Renal cortex interstitium (tissue), 11 donors: ENCODE data around the gene YDJC. TPM values are rescaled to one million over a fixed set of nuclear protein-coding genes. Genes with fewer than 3 reads are reported as not detected.
"Not testable (repeated sequence)": the region's sequence is repeated elsewhere in the genome, so short reads cannot be mapped to it uniquely, and the experiment has no call there.

Experiments
- DNase-seq, 11 donors: peaks; one replicate each; pipeline ENCODE4 v3.0.0-alpha.2; 2013; ENCODE audit warnings: low read depth in 9 of 11, low spot score in 4 of 11; ENCODE audit errors: extremely low read depth in 1 of 11
- polyA plus RNA-seq, 3 donors: library from polyadenylated mRNA; unstranded; fragments of 120-200 nt; gene quantifications; one replicate each; pipeline ENCODE4 v1.2.1, GENCODE V29; 2013; ENCODE audit not compliant: insufficient read length in 3 of 3

Gene YDJC
- polyA plus RNA-seq, 3 donors: 10.1 to 16.4 (median 15.9) TPM

DNA sequence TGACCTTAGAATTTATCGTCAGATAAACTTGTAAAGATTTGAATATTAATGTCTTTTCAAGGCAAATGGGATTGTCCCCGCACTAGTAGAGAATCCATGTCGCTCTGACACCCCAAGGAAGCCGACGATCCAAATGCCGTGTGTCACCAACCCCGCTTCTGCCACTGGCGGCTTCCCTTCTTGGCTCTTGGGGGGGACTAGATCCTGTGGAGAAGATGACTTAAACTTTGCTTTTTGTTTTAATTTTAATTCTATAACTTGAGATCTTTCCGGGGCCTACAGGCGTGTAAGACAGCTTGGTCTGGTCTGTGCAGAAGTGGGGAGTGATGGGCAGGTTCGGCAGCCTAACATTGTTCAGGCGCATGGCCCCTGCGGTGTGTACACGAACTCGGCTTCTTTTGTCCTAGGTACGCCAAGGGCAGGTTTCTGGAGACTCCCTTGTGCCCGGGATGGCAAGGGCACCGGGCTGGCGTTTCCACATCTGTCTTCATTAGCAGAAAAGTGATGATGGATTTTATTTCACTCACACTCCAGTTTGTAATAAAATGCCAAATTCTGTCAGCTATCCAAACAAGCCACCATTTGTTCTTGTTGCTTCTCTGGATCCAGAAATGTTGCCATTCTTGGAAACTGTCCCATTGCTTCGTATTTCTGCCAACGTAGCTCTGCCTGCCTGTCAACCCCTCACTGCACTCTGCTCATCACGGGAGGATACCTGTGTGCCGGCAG, 6.7 kb downstream of the YDJC start:
- DNase-seq: no peak

DNA sequence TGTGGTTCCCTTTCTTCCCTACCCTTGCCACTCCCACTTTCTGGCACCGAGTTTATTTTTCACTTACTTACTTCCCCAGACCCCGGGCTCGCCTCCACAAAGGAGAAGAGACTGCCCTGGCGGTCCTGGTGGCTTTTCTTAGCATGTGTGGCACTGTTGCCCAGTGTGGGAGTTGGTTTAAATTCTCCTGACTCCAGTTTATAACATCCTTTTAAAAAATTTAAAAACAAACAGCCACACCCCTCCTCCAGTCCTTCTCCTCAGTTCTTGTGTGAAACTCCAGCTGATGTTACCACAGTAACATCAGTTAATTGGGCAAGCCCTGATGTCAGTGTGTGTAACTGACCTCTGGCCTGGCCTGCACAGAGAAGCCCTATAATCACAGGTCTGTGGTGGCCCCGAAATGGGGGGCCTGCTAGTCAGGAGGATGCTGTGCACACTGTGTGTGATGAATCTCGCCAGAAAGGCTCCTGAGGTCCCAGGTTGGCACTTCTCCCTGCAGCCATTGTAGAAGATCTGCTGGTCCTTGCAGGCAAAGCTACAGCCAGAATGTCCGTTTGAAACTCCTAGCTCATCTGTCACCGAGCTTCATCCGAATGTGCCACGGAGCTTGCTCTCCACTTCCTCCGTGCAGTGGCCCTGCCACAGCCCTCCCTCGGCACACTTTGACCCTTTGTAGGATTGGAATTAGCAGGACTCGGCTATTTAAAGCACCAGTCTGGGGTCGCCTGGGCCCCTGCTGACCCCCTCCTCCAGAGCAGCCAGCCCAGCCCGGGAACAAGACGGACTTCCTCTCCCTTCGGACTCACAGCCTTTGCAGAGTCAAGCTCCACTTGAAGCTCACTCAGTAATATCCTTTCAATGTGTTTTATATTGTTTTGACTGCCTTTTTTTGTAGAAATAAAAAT, 7.6 kb downstream of the YDJC start:
- no peak for DNase-seq

- no peak for DNase-seq
Measured at GRCh38 chr22:21621025-21621424, 8.8 kb downstream of the YDJC start.

- DNase-seq: not testable (repeated sequence)
Measured at GRCh38 chr22:21617337-21617736, 12.5 kb downstream of the YDJC start.

DNA sequence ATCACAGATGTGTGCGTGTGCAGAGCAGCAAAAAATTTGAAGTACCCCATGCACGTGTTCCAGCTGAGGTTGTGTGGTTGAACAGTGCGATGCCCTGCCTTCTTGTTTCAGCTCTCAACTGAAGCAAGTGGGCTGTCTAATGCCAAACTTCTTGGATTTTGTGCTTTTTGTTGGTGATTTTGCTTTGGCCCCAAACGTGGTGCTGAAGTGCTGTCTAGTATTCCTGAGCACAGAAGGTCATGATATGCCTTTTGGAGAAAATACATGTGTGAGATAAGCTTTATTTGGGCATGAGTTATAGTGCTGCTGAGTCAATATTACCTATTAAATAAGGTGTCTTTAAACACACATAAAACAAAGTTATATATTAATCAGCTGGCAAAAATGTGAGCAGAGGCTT, 14.1 kb downstream of the YDJC start:
- no peak for DNase-seq

DNA sequence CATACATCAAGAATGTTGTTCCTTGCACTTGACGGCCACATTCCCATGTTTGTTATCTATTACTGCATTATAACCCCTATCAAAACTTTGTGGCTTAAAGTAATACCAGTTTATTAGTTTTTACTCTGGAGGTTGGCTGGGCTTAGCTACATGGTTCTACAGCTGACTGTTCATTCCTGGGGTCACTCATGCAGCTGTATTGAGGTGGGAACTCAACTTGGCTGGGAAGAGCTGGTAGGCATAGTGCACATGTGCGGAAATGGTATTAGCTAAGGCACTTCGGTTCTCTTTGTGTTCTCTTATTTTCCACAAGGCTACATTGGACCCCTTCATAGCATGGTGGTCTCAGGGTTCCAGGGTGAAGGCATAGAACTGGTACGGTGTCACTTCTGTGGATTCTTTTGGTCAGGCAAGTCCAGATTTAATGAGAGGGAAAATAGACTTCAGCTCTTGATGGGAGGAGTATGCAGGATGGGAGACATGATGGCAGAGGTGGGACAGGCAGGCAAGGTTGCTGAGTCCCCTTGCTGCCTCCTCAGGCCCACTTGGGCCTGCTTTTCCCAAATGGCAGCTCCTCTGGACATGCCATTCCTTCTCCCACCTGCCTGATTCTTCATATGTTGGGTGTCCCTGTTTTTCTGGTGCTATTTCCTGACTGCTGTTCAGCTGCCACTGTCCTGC, 16.1 kb downstream of the YDJC start:
- DNase-seq: no peak

DNA sequence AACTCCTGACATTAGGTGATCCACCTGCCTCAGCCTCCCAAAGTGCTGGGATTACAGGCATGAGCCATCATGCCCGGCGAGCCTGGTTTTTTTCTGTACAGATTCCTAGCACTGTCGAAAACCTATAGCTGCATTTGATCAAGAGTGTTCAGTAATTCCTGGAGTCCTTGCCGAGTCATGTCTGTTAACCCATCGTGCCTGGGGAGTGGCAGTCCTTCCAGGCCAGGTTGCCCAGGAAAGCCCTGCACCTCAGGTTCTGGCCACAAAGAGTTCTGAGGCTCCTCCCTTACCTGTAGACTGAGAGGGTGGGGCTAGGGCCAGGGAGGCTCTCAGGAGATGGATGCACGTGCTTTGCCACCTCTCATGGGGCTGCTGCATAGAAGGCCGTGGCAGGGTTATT, 17.0 kb downstream of the YDJC start:
- no peak for DNase-seq

- no peak for DNase-seq
Measured at GRCh38 chr22:21611210-21611977, 18.4 kb downstream of the YDJC start.

DNA sequence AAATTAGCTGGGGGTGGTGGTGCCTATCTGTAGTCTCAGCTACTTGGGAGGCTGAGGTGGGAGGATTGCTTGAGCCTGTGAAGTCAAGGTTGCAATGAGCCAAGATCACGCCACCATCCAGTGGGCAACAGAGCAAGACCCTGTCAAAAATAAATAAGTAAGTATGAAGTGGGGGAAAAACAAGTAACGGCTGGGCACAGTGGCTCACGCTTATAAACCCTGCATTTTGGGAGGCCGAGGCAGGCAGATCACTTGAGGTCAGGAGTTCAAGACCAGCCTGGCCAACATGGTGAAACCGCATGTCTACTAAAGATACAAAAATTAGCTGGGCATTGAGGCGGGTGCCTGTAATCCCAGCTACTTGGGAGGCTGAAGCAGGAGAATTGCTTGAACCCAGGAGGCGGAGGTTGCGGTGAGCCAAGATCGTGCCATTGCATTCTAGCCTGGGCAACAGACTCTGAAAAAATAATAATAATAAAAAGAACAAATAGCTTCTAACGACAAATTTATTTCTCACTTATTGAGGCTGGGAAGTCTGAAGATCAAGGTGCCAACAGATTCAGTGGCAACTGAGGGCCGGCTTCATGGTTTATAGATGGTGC, 20.2 kb downstream of the YDJC start:
- not testable (repeated sequence) for DNase-seq

DNA sequence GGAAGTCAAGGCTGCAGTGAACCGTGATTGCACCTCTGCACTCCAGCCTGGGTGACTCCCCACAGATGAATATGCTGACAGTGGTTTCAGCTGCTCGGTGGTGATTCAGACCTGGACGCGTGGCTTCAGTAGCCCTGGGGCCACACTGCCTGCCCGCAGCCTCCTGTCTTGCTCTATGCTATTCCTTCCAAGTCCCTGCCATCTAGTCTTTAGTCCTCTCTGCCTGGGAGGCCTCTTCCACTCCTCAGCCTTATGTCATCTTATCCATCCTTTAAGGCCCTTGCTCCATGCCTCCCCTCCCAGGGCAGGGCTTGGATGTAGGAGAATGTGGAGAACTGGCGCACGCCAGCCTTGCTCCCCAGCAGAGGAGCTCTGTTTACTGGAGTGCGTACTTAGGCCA, 23.0 kb downstream of the YDJC start:
- DNase-seq: no peak

DNA sequence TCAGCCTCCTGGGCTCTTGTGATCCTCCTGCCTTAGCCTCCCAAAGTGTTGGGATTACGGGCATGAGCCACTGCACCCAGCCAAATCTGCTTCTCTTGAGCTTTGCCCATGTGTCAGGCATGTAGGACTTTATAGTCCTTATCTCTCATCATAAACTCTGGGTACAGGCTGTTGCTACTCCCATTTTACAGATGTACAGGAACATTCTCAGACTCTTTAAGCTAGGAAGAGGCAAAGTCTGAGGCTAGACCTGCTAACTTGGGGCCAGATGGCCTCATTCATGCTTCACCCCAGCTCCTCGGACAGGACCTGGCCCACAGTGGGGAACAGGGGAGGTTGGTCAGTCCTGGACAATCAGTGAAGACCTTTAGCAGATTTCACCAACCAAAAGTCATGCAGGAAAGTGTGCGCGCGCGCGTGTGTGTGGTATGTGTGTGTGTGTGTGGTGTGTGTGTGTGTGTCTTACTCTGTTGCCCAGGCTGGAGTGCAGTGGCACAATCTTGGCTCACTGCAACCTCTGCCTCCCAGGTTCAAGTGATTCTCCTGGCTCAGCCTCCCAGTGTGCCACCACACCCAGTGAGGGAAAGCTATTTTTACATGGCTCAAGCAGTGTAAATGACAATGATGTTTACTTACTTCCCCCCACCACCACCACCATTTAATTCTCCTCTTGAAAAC, 23.8 kb downstream of the YDJC start:
- no peak for DNase-seq

DNA sequence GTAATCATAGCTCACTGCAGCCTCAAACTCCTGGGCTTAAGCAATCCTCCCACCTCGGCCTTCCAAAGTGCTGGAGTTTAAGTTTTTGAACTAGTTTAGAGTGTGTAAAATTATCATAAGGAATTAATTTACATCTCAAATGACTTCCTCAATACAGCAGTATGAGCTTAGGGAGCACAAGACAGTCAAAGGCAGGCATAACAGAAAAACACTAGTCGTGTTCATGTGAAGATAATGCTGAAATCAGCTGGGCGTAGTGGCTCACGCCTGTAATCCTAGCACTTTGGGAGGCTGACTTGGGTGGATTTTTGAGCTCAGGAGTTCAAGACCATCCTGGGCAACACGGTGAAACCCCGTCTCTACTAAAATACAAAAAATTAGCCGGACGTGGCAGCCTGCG, 25.8 kb downstream of the YDJC start:
- no peak for DNase-seq

DNA sequence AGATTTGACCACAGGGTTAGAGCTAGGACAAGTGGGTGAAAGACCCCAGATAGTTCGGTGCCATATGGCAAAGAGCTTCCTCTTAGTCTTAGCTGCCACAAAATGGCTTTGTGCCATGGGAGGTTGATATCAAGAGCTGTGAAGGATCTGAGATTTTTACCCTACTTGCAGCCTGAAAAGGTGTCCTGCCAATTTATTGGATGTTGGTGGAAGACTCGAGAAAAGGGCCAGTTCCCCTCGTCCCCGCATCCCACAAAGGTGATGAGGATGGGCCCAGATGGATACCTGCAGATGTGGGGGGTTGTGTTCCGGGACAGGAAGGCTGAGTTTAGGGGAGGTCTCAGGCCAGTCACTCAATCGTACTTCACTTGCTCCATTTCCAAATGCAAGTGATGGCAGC, 27.2 kb downstream of the YDJC start:
- no peak for DNase-seq

DNA sequence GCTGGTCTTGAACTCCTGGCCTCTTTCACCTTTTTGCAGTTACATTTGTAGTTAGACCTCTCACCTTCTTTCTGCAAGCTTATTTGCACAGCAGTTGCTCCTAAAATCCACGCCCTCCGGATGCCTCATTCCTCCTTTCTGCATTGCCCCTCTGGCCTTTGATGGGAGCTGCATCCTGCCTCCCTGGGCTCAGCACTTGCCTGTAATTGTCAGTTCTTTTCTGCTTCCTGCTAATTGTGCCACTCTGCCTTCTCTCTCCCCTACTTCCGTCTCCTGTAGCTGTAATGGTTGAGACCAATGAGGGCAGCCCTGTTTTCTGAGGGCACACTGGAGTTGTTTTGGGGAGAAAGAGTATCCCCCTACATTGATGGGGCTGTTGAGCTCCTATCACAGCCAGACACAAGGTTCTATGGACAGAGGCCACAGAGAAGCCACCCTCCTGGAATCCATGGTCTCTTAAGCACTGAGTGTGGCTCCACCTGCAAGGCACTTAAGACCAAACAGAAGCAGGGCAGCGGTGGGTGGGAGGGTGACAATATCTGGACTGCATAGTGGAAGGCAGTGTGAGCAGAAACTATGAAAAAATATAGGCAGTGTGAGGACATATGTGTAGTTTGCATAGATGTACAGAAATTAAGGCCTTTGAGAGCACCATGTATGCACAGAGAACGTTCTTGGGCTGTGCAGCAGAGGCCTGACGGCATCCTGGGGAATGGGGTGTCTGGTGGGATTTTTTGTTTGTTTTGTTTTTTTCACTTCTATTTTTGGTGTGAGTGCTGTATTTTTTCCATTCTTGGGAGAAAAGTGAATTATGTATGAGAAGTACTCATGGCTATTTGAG, 30.5 kb downstream of the YDJC start:
- DNase-seq: no peak

DNA sequence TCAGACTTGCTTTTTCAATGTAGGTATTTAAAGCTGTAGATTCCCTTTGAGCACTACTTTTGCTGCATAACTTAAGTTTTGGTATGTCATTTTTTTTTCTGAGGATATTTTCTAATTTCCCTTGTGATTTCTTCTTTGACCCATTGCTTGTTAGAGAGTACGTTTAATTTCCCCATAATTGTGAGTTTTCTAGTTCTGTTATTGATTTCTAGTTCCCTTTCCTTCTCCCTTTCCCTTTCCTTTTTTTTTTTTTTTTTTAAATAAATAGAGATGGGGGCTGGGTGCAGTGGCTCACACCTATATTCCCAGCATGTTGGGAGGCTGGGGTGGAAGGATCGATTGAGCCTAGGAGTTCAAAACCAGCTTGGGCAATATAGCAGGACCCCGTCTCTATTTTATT, 31.5 kb downstream of the YDJC start:
- no peak for DNase-seq

DNA sequence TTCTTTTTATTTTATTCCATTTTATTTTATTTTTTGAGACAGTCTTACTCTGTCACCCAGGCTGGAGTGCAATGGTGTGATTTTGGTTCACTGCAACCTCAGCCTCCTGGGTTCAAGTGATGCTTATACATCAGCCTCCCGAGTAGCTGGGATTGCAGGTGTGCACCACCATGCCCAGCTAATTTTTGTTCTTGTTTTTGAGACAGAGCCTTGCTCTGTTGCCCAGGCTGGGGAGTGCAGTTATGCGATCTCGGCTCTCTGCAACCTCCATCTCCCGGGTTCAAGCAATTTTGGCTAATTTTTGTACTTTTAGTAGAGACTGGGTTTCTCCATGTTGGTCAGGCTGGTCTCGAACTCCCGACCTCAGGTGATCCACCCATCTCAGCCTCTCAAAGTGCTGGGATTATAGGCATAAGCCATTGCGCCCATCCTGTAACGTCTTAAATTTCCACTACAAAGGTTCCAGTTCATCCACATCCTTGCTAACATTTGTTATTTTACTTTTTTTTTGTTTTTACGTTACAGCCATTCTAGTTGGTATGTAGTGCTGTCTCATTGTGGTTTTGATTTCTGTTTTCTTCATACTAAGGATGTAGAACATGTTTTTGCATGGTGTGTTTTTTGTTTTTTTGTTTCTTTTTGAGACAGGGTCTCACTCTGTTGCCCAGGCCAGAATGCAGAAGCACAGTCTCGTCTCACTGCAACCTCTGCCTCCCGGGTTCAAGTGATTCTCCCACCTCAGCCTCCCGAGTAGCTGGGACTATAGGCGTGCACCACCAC, 33.3 kb downstream of the YDJC start:
- DNase-seq: not testable (repeated sequence)
